Activated CD4-positive, alpha-beta memory T cell treated with anti-CD3 and anti-CD28 coated beads for 36 hours (primary cell): ENCODE data around the gene BTF3. TPM values are rescaled to one million over a fixed set of nuclear protein-coding genes. Genes with fewer than 3 reads are reported as not detected.

Experiments
- CTCF ChIA-PET: fragments of 350-600 bp; sonication (Branson Sonifier 250); formaldehyde crosslinking; loops from one replicate; lab custom pipeline; 2021; ENCODE audit warnings: antibody characterized with exemption, inconsistent platforms; lab: Charles Lee
- POLR2A ChIA-PET: fragments of 350-600 bp; sonication (Branson Sonifier 250); formaldehyde crosslinking; loops from one replicate; lab custom pipeline; 2021; ENCODE audit warnings: antibody characterized with exemption; lab: Charles Lee
- DNase-seq: peaks from one replicate; pipeline ENCODE4 v3.0.0-alpha.2; 2020
- H3K27ac Mint-ChIP-seq: one replicate; pipeline ENCODE4 v1.8.0; 2021; ENCODE audit warnings: mixed read lengths
- H3K27me3 Mint-ChIP-seq: one replicate; pipeline ENCODE4 v1.8.0; 2021; ENCODE audit warnings: mixed read lengths
- H3K36me3 Mint-ChIP-seq: one replicate; pipeline ENCODE4 v1.8.0; 2021; ENCODE audit warnings: mixed read lengths
- H3K4me1 Mint-ChIP-seq: one replicate; pipeline ENCODE4 v1.8.0; 2021; ENCODE audit warnings: low read depth, mixed read lengths
- H3K4me3 Mint-ChIP-seq: one replicate; pipeline ENCODE4 v1.8.0; 2021; ENCODE audit warnings: mild to moderate bottlenecking, mixed read lengths
- H3K9me3 Mint-ChIP-seq: one replicate; pipeline ENCODE4 v1.8.0; 2021; ENCODE audit warnings: mixed read lengths
- intact Hi-C: fragments of 100-400 bp; cut with micrococcal nuclease; formaldehyde crosslinking; loops from one replicate; pipeline ENCODE4 v1.15.1; 2023
- total RNA-seq, 2 experiments: library from RNA; stranded (reverse); gene quantifications; one replicate each; pipeline ENCODE4 v1.2.3, GENCODE V29; 2021

Gene BTF3
- total RNA-seq, 2 experiments from 2014 or later, result 936 to 944 TPM

- no peaks in the 10 kb centered on the region for H3K36me3 Mint-ChIP-seq
- H3K9me3 Mint-ChIP-seq, result no peaks in the 10 kb centered on the region
- H3K27ac Mint-ChIP-seq, result no peak overlapping the region
- POLR2A ChIA-PET, result no interaction called here
- intact Hi-C loops, result no loop called here
- DNase-seq, result no peak
- H3K4me1 Mint-ChIP-seq, result no peaks in the 10 kb centered on the region
- H3K4me3 Mint-ChIP-seq, result no peak overlapping the region
- peaks cover 11% of the 10 kb centered on the region for H3K27me3 Mint-ChIP-seq
- CTCF ChIA-PET, result interaction anchor here (1.2 kb wide), 1 partner anchor 8 kb away, joined by 6 read pairs; no protein-coding TSS in a partner anchor
These were observed 30.8 kb downstream of the BTF3 start for GRCh38 chr5:73529081-73529480.

- Mint-ChIP-seq H3K27ac (no peak overlapping the region), H3K36me3 (no peaks in the 10 kb centered on the region), H3K4me3 (no peak overlapping the region), H3K9me3 (no peaks in the 10 kb centered on the region), H3K4me1 (no peaks in the 10 kb centered on the region), H3K27me3 (peaks cover 15% of the 10 kb centered on the region)
- DNase-seq, result no peak
- intact Hi-C loops, result no loop called here
- ChIA-PET CTCF (interaction anchor here (1.1 kb wide), 1 partner anchor 8 kb away, joined by 4 read pairs; no protein-coding TSS in a partner anchor), POLR2A (no interaction called here)
These were observed 33.1 kb downstream of the BTF3 start for GRCh38 chr5:73531356-73531755.

GRCh38 chr5:73532195-73532594 is 34.0 kb downstream of the BTF3 start:
- Mint-ChIP-seq H3K36me3 (no peaks in the 10 kb centered on the region), H3K4me1 (no peaks in the 10 kb centered on the region), H3K27me3 (peaks cover 15% of the 10 kb centered on the region), H3K27ac (no peak overlapping the region), H3K9me3 (no peaks in the 10 kb centered on the region), H3K4me3 (no peak overlapping the region)
- DNase-seq, result no peak
- ChIA-PET CTCF (no interaction called here), POLR2A (no interaction called here)
- intact Hi-C loops, result no loop called here

GRCh38 chr5:73534011-73534644 is 35.9 kb downstream of the BTF3 start:
- H3K27ac Mint-ChIP-seq, result no peak overlapping the region
- H3K4me3 Mint-ChIP-seq, result no peak overlapping the region
- peaks cover 15% of the 10 kb centered on the region for H3K27me3 Mint-ChIP-seq
- H3K36me3 Mint-ChIP-seq, result no peaks in the 10 kb centered on the region
- intact Hi-C loops, result no loop called here
- no peak for DNase-seq
- POLR2A ChIA-PET, result no interaction called here
- CTCF ChIA-PET, result no interaction called here
- no peaks in the 10 kb centered on the region for H3K9me3 Mint-ChIP-seq
- H3K4me1 Mint-ChIP-seq, result no peaks in the 10 kb centered on the region

- Mint-ChIP-seq H3K4me3 (no peak overlapping the region), H3K4me1 (no peaks in the 10 kb centered on the region), H3K27ac (no peak overlapping the region), H3K36me3 (no peaks in the 10 kb centered on the region), H3K27me3 (peaks cover 17% of the 10 kb centered on the region), H3K9me3 (no peaks in the 10 kb centered on the region)
- DNase-seq, result no peak
- CTCF ChIA-PET, result interaction anchor here (5.4 kb wide), 1 partner anchor 14 kb away, joined by 142 read pairs; no protein-coding TSS in a partner anchor
- intact Hi-C loops, result no loop called here
- POLR2A ChIA-PET, result no interaction called here
These were observed 36.7 kb downstream of the BTF3 start for GRCh38 chr5:73534971-73535370.

GRCh38 chr5:73539730-73540129 is 41.5 kb downstream of the BTF3 start:
- H3K36me3 Mint-ChIP-seq, result no peaks in the 10 kb centered on the region
- no peak overlapping the region for H3K27ac Mint-ChIP-seq
- H3K9me3 Mint-ChIP-seq, result no peaks in the 10 kb centered on the region
- no peak overlapping the region for H3K4me3 Mint-ChIP-seq
- intact Hi-C loops, result no loop called here
- H3K4me1 Mint-ChIP-seq, result no peaks in the 10 kb centered on the region
- peaks cover 12% of the 10 kb centered on the region for H3K27me3 Mint-ChIP-seq
- ChIA-PET CTCF (interaction anchor here (1.2 to 5.4 kb wide), 2 partner anchors 9 to 19 kb away, joined by 4 to 142 read pairs; no protein-coding TSS in a partner anchor), POLR2A (no interaction called here)
- DNase-seq, result no peak

- intact Hi-C loops, result no loop called here
- Mint-ChIP-seq H3K9me3 (no peaks in the 10 kb centered on the region), H3K4me3 (no peak overlapping the region), H3K36me3 (no peaks in the 10 kb centered on the region), H3K27ac (no peak overlapping the region), H3K27me3 (peaks cover 12% of the 10 kb centered on the region), H3K4me1 (no peaks in the 10 kb centered on the region)
- DNase-seq, result no peak
- ChIA-PET CTCF (interaction anchor here (1.2 kb wide), 1 partner anchor 10 kb away, joined by 4 read pairs; no protein-coding TSS in a partner anchor), POLR2A (no interaction called here)
These were observed 42.0 kb downstream of the BTF3 start for GRCh38 chr5:73540192-73540591.

GRCh38 chr5:73542020-73542419 is 43.8 kb downstream of the BTF3 start:
- H3K27ac Mint-ChIP-seq, result no peak overlapping the region
- peaks cover 9% of the 10 kb centered on the region for H3K27me3 Mint-ChIP-seq
- H3K9me3 Mint-ChIP-seq, result no peaks in the 10 kb centered on the region
- CTCF ChIA-PET, result no interaction called here
- no peak for DNase-seq
- POLR2A ChIA-PET, result interaction anchor here (0.8 kb wide), 1 partner anchor 23 kb away, joined by 3 read pairs; the partner anchor contains the start of gene ANKRA2
- no peaks in the 10 kb centered on the region for H3K36me3 Mint-ChIP-seq
- no peak overlapping the region for H3K4me3 Mint-ChIP-seq
- H3K4me1 Mint-ChIP-seq, result no peaks in the 10 kb centered on the region
- intact Hi-C loops, result no loop called here

- CTCF ChIA-PET, result no interaction called here
- no peaks in the 10 kb centered on the region for H3K4me1 Mint-ChIP-seq
These were observed 46.5 kb downstream of the BTF3 start for GRCh38 chr5:73544429-73545402.

GRCh38 chr5:73545403-73545779 is 47.1 kb downstream of the BTF3 start:
- Mint-ChIP-seq H3K9me3 (no peaks in the 10 kb centered on the region), H3K27me3 (peaks cover 5% of the 10 kb centered on the region), H3K27ac (no peak overlapping the region), H3K4me1 (no peaks in the 10 kb centered on the region), H3K36me3 (no peaks in the 10 kb centered on the region), H3K4me3 (no peak overlapping the region)
- ChIA-PET POLR2A (no interaction called here), CTCF (interaction anchor here (1.2 kb wide), 1 partner anchor 8 kb away, joined by 5 read pairs; no protein-coding TSS in a partner anchor)
- intact Hi-C loops, result no loop called here
- DNase-seq, result no peak

More at GRCh38 chr5:73544429-73545402, 46.5 kb downstream of the BTF3 start:
- Mint-ChIP-seq H3K9me3 (no peaks in the 10 kb centered on the region), H3K27me3 (peaks cover 9% of the 10 kb centered on the region), H3K27ac (no peak overlapping the region), H3K36me3 (no peaks in the 10 kb centered on the region), H3K4me3 (no peak overlapping the region)
- intact Hi-C loops, result no loop called here
- no peak for DNase-seq
- POLR2A ChIA-PET, result no interaction called here

- Mint-ChIP-seq H3K27ac (no peak overlapping the region), H3K27me3 (no peaks in the 10 kb centered on the region), H3K4me1 (no peaks in the 10 kb centered on the region), H3K4me3 (no peak overlapping the region), H3K36me3 (peaks cover 3% of the 10 kb centered on the region), H3K9me3 (no peaks in the 10 kb centered on the region)
- POLR2A ChIA-PET, result no interaction called here
- intact Hi-C loops, result no loop called here
- CTCF ChIA-PET, result no interaction called here
- DNase-seq, result no peak
These were observed 51.8 kb downstream of the BTF3 start for GRCh38 chr5:73550016-73550415.

- Mint-ChIP-seq H3K27me3 (no peaks in the 10 kb centered on the region), H3K27ac (no peak overlapping the region), H3K4me1 (no peaks in the 10 kb centered on the region), H3K36me3 (peaks cover 5% of the 10 kb centered on the region), H3K4me3 (no peak overlapping the region), H3K9me3 (no peaks in the 10 kb centered on the region)
- CTCF ChIA-PET, result interaction anchor here (0.7 kb wide), 1 partner anchor 82 kb away, joined by 4 read pairs; no protein-coding TSS in a partner anchor
- intact Hi-C loops, result no loop called here
- DNase-seq, result no peak
- POLR2A ChIA-PET, result no interaction called here
These were observed 54.4 kb downstream of the BTF3 start for GRCh38 chr5:73552642-73553041.
